NCI-H1436 (cell line): Measurements from ENCODE around the gene ARHGEF37.
"Not testable (repeated sequence)": the region's sequence is repeated elsewhere in the genome, so short reads cannot be mapped to it uniquely, and the experiment has no call there.

Experiments used
- DNase-seq: peaks from one replicate; lab custom pipeline; 2025; lab: John Stamatoyannopoulos, UW

The ARHGEF37 gene

DNA sequence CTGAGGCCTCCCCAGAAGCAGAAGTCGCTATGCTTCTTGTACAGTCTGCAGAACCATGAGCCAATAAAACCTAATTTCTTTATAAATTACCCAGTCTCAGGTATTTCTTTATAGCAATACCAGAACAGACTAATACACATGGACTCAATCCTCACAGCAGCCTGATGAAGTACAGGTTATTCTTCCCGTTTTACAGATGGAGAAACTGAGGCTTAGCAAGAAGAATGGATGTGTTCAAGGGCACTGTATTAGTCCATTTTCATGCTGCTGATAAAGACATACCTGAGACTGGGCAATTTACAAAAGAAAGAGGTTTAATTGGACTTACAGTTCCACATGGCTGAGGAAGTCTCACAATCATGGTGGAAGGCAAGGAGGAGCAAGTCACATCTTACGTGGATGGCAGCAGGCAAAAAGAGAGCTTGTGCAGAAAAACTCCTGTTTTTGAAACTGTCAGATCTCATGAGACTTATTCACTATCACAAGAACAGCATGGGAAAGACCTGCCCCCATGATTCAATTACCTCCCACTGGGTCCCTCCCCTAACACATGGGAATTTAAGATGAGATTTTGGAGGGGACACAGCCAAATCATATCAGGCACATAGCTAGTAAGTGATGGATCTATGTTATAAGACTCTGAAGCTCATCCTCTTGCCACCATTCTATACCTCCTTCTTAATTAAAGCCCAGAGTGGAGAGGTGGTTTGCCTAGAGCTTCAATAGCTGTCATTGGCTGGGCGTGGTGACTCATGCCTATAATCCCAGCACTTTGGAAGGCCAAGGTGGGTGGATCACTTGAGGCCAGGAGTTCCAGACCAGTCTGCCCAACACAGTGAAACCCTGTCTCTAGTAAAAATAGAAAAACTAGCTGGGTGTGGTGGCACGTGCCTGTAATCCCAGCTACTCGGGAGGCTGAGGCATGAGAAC is 67.4 kb downstream of the ARHGEF37 start:
- DNase-seq, result not testable (repeated sequence)

DNA sequence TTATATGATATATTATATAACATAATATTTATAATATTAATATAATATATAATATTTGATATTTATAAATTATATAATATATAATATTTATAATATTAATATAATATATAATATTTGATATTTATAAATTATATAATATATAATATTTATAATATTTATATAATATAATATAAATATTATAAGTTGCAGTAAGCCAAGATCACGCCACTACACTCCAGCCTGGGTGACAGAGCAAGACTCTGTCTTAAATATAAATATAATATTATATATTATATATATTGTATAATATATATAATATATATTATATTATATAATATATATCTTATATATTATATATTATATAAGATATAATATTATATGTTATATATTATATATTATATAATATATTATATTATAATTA is 68.4 kb downstream of the ARHGEF37 start:
- DNase-seq, result not testable (repeated sequence)

DNA sequence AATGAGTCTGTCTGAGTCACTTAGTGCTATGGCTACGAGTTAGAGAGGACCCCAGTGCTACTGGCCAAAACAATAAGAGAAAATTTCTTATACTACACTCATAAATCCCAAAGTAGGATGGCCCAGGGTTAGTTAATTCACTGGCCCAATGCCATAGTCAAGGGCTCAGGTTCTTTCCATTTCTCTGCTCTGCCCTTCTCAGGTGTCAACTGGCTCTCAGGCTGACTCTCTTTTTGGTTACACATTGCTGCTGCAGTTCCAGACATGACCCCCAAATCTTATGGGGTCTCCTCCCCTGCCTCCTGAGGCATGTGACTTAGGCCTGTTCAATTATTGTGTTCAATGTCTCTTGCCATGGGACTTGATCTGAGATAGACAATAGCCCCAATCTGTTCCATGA is 70.4 kb downstream of the ARHGEF37 start:
- no peak for DNase-seq

DNA sequence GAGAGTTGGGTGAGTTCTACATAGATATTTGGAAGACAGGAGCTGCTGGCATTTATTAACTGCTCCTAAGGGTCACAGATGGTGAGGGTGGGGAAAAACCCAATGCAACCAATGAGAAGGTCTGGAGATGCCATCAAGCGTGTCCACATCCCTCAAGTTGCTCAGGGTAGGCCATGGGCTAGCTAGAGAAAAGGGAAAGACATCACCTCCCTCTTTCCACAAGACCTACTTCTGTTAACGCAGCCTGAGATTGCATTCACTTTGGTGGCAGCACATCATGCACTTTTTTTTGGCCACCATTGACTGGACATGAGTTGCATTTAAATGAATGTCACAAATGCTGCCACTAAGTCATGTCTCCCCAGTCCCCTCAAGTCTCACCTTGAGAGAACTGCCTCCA is 71.4 kb downstream of the ARHGEF37 start:
- DNase-seq, result no peak

DNA sequence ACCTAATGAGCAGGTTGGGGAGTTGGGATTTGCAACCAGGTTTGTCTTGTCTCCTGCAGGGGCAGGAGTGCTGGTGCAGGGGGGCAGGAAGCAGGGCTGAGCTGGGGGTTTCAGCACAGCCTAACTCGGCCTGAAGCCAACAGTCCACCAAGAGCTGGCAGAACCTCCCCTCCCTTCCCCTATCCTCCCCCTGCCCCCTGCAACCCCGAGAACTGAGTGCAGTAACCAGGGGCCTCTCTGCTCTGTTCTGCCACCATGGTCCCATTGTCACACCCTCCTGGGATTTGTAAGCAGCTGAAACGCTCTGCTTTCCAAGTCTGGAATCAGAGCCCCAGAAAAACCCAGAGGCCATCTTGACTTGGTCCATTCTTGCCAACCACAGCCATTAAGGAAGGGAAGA is 72.9 kb downstream of the ARHGEF37 start:
- no peak for DNase-seq

DNA sequence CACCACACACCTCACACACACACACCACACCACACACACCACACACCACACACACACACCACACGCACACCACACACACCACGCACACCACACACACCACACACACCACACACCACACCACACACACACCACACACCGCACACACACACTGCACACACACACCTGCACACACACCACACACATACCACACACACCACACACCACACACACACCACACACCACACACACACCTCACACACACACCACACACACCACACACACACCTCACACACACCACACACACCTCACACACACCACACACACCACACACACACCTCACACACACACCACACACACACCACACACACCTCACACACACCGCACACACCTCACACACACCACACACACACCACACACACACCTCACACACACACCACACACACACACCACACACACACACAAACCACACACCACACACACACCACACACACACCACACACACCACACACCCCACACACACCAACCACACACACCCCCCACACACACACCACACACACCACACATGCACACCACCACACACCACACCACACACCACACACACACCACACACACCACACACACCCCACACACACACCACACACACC is 73.7 kb downstream of the ARHGEF37 start:
- DNase-seq, result no peak

DNA sequence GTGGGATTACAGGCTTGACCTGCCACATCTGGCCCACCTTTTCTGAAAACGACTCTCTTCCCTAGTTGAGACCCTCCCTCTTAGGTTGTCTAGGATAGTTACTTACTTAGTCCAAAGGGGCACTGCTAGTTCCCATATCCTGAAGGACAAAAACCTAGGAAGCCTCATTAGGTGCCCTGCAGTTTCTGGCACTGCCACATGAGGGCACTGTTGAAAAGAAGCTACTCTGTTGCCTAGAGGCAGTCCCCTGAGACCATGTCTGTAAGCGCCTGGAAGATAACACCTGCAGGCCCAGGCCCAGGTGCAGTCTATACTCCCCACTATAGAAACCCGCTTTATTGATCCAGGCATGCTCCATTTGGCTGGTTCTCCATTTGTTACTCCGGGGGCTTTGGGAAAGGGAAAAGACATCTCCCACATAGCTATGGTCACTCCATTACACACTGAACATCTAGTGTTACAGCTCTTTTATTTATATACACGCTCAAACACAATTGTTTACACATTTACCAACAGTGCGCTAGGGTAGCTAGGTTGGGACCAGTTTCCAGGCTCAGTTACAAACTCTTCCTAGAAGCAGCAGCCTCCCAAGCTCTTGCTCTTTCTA is 75.4 kb downstream of the ARHGEF37 start:
- DNase-seq, result peak; percentile 41

DNA sequence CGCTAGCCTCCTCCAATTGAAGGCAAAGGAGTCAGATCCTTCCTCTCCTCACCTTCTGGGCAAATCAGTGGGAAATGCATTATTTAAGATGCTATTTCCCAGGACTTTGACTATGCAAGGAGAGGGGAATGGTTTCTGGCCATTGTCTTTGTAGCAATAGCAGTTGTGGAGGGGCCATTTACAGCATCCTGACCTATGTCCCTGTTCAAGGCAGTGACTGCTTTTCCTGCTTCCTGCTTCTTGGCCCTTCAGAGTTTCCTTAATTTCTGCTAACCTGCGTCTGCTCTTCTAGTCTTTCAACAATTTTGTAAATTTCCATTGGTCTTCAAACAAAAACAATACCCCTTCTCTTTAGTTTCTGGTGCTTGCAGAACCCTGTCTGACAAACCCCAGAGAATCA is 76.0 kb downstream of the ARHGEF37 start:
- no peak for DNase-seq

DNA sequence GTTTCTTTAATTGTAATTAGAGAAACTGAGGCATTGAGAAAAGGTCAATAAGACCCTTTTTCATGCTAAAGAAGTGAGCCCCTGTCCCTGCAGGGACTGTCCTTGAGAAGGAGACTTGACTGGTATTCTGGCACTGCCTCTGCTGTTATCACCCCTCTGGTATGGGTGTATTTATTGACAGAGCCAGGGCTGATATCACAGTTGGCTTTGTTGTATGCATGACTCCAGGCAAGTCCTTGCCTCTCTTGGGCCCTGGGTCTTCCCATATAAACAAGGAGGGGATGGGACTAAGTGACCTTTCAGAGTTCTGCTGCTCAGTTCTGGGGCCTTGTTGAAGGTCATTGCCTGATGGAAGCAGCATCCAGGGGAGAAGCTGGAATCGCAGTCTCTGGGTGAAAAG is 77.0 kb downstream of the ARHGEF37 start:
- DNase-seq, result no peak

DNA sequence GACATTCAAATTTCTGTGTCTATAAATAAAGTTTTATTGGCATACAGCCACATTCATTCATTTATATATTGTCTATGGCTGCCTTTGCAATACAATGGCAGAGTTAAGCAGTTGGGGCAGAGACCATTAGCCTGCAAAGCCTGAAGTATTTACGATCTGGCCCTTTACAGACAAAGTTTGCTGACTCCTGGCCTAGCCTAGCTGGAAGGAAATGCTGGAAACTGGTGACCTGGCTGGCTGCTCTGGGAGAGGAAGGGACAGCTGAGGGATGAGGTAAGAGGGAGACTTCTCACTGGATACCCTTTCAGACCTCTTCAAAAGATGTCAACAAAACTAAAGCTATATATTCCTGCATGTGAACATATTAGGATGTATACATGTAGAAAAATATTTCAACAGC is 82.8 kb downstream of the ARHGEF37 start:
- DNase-seq, result no peak

DNA sequence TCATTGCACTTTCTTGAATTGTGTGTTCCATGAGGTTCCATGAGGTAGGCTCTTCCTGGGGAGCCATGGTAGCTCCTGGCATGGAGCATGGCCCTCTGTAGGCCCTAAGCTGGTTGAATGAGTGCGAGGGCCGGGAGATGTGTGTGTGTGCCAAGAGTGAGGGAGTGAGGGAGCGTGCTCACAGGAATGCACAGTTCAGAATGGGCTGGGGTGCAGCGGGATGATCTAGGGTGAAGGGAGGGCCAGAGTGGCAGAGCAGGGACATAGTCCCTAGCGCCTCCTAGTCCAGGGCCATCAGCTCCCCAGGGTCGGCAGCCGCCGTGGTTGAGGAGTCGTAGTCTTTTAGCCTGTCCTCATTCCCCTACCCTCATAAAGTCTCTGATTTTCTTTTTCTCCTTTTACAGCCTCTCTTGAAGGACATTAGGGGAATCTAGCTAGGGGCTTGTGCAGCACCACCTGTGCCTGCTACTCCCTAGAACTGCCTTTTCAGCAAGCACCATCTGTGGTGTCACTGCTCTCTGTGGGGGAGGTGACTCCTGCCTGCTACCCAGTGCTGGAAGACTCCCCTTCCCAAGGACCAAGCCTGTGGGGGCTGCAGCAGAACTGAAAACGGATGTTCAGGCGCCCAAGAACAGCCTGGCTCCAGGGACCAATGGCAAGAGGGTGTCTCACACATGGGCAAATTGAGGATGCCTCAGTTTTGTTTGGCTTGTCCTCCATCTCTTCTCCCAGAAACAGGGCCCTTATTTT is 83.5 kb downstream of the ARHGEF37 start:
- no peak for DNase-seq

DNA sequence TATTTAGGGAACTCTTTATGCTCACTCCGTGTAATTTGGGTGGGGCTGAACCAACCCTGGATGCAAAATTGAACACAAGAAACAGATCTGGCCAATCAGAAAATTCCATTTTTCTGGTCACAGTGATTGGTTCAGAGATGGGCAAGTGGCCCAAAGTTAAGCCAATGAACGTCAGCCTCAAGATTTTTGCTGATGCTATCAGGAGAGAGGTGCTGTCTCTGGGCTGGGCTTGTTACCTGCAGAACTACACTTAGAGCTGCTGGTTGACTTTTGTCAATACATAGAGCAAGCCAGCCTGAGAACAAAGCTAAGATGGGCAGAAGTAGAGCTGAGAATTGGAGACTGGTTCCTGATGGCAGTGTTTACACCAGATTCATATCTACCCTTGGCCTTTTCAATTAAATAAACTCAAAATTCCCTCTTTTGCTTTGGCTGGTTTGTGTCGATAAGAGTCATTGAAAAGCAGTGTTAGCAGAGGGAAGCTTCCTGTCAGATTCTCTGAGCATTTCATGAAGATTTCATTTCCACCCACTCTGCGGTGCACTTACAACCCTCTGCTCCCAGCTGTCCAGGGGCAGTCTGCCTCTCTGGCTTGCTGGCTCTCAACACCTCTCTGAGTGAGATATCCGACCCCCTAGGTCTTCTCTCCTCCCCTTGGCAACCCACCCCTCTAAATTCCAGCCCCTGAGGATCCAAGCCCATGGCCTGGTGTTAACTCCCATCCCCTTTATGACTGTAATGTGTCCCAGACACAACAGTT is 84.3 kb downstream of the ARHGEF37 start:
- DNase-seq, result no peak

DNA sequence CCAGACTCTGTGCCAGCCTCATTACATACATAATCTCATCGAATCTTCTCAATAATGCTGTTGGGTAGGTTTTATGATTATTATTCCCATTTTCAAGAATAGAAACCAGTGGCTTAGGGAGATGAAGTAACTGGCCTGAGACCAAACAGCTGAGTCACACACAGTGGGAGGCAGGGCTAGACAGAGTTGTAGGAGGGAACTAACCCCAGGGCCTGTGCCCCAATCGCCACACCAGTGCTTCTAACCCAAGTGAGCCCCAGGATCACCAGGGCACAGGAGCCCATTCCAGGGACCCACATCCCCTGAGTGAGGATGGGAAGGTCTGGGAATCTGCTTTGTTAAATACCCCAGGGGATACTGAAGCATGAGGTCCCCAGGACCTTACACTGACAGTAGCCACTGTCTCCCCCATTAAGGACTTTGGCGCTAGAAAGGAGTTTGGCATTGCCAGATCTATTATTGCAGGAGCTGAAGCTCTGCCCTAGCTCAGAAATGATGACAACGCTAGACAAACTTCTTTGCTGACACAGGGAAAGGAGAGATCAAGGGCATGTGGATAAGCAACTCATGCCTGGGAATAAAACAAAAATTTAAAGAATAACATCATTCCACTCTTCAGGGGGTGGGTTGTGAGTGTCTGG is 85.0 kb downstream of the ARHGEF37 start:
- no peak for DNase-seq

DNA sequence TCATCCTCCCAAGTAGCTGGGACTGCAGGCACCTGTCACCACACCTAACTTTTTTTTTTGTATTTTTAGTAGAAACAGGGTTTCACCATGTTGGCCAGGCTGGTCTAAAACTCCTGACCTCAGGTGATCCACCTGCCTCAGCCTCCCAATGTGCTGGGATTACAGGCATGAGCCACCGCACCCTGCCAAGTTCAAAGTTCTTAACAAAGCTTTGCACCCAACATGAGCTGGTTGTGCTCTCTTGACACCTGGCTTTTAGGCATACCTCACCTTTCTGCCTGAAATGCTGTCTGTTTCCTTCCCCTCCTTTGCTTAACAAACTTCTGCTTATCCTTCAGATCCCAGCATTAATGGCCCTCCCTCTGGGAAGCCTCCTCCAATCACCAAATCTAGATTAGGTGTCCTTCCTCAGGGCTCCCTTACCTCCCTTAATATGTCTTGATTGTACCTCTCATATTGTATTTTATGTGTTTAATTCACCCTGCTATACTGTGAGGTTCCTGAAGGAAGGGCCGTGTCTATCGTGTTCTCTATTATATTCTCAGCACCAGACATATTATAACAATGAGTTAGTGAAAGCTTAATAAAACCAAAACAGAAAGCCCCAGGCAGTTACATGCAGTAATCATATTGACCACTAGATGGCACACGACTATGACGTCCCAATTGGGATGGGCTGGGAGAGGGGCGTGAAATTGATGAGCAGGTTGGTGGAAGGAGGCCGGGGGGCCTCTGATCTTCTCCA is 86.0 kb downstream of the ARHGEF37 start:
- no peak for DNase-seq

DNA sequence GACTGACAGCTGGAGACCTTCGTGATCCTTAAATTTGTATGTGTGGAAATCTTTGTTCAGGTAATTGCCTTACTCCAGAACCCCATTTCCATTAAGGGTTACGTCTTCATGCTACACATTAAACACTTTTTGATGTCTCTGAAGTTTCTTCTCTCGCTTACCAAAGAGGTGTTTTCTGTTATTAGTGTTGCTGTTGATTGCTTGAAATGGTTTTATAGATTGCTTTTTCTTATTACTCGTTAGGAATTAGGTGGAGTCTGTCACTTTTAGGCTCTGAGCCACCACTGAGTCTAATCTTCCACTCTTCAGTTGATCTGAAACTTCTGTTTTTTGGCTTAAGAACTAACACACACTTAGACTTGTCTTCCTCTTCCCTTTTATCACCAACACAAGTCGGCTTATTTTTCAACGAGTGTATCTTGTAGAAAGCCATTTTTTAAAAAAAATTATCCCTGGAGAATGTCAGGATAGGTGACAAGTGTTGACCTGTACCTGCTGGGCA is 86.6 kb downstream of the ARHGEF37 start:
- DNase-seq, result no peak

DNA sequence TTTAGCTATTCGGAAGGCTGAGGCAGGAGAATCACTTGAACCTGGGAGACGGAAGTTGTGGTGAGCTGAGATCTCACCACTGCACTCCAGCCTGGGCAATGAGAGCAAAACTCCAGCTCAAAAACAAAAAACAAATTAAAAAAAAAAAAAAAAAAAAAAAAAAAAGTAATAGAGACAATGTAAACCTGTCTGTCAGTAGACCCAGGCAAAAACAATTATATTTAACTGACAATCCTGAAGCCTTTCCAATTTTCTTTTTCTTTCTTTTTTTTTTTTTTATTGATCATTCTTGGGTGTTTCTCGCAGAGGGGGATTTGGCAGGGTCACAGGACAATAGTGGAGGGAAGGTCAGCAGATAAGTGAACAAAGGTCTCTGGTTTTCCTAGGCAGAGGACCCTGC is 88.0 kb downstream of the ARHGEF37 start:
- DNase-seq, result not testable (repeated sequence)

DNA sequence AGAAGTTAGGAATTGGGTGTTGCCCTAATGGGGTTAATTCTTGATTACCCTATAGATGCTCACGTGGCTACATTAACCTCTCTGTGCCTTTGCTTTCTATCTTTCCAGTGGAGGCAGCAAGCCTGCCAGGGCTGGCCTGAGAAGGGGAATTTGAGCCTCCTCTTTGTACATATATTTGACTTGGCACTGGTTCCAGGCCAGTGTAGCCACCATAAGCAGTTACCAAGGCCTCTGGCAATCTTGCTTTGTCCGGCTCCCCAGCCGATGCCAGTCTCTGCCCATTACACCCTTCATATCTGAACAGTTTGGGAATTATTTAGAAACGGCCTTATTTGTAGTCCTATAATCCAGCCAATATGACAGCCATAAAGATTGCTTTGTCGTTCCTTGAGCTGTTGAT is 90.2 kb downstream of the ARHGEF37 start:
- DNase-seq, result no peak

DNA sequence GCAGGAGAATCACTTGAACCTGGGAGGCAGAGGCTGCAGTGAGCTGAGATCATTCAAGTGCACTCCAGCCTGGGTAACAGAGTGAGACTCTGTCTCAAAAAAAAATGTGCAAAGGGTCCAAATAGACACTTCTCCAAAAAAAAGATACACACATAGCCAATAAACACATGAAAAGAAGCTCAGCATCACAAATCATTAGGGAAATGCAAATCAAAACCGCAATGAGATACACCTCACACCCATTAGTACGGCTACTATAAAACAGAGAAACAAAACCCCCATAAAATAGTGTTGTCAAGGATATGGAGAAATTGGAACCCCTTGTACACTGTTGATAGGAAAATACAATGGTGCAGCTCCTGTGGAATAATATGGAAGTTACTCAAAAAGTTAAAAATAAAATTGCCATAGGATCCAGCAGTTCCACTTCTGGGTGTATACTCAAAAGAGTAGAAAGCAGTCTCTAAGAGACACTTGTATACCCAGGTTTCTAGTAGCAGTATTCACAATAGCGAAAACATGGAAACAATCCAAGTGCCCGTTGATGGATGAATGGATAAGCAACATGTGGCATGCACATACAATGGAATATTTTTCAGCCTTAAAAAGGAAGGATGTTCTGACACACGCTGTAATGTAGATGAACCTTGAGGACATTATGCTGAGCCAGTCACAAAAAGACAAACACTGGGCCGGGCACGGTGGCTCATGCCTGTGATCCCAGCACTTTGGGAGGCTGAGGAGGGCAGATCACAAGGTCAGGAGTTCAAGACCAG is 91.6 kb downstream of the ARHGEF37 start:
- no peak for DNase-seq

DNA sequence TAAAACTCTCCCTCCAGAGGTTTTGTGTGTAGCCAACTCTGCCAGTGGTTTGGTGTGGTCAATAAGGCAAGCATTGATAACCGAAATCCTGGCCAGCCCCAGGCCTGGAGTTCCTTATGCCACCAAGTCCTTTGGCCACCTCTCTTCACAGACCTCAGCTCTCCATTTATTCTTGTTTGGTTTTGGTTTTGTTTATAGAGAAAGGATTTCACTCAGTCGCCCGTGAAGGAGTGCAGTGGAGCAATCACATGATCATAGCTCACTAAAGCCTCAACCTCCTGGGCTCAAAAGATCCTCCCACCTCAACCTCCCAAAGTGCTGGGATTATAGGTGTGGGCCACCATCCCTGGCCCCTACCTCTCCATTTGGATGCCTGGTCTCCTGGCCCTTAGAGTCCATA is 93.4 kb downstream of the ARHGEF37 start:
- DNase-seq, result no peak
